Fibroblast of upper back skin (primary cell): ENCODE results near the gene SPATA31C1.
"Not testable (repeated sequence)": the region's sequence is repeated elsewhere in the genome, so short reads cannot be mapped to it uniquely, and the experiment has no call there.

Experiments used
- DNase-seq: peaks from one replicate; pipeline ENCODE4 v3.0.0-alpha.2; 2013

The SPATA31C1 gene

GRCh38 chr9:87887661-87888480, 29.9 kb upstream of the SPATA31C1 start:
- no peak for DNase-seq

- DNase-seq: no peak
These were observed 29.3 kb upstream of the SPATA31C1 start for GRCh38 chr9:87888501-87888900.

GRCh38 chr9:87889065-87889881, 28.5 kb upstream of the SPATA31C1 start:
- DNase-seq: no peak

- DNase-seq: no peak
These were observed 27.9 kb upstream of the SPATA31C1 start for GRCh38 chr9:87889882-87890252.

GRCh38 chr9:87890837-87891236, 26.9 kb upstream of the SPATA31C1 start:
- DNase-seq: no peak

GRCh38 chr9:87891754-87892153, 26.0 kb upstream of the SPATA31C1 start:
- DNase-seq: no peak

GRCh38 chr9:87892956-87893355, 24.8 kb upstream of the SPATA31C1 start:
- no peak for DNase-seq

GRCh38 chr9:87894998-87895625, 22.6 kb upstream of the SPATA31C1 start:
- no peak for DNase-seq

GRCh38 chr9:87896891-87897290, 20.9 kb upstream of the SPATA31C1 start:
- DNase-seq: no peak

GRCh38 chr9:87898151-87898550, 19.6 kb upstream of the SPATA31C1 start:
- peak; percentile 21 for DNase-seq

- not testable (repeated sequence) for DNase-seq
These were observed 15.4 kb upstream of the SPATA31C1 start for GRCh38 chr9:87902371-87902770.

GRCh38 chr9:87909310-87910041, 8.3 kb upstream of the SPATA31C1 start:
- DNase-seq: no peak

GRCh38 chr9:87910821-87911220, 6.9 kb upstream of the SPATA31C1 start:
- no peak for DNase-seq

GRCh38 chr9:87919013-87919412, 1.3 kb downstream of the SPATA31C1 start:
- DNase-seq: not testable (repeated sequence)

- not testable (repeated sequence) for DNase-seq
These were observed 3.8 kb downstream of the SPATA31C1 start for GRCh38 chr9:87921561-87921960.

GRCh38 chr9:87923012-87923411, 5.2 kb downstream of the SPATA31C1 start:
- DNase-seq: not testable (repeated sequence)

GRCh38 chr9:87924851-87925250, 7.1 kb downstream of the SPATA31C1 start:
- DNase-seq: not testable (repeated sequence)

- not testable (repeated sequence) for DNase-seq
These were observed 11.4 kb downstream of the SPATA31C1 start for GRCh38 chr9:87929152-87929551.

GRCh38 chr9:87934444-87934843, 16.7 kb downstream of the SPATA31C1 start:
- DNase-seq: not testable (repeated sequence)

- not testable (repeated sequence) for DNase-seq
These were observed 19.6 kb downstream of the SPATA31C1 start for GRCh38 chr9:87937352-87937751.

GRCh38 chr9:87937918-87938317, 20.2 kb downstream of the SPATA31C1 start:
- not testable (repeated sequence) for DNase-seq

GRCh38 chr9:87938336-87938735, 20.6 kb downstream of the SPATA31C1 start:
- not testable (repeated sequence) for DNase-seq

- DNase-seq: not testable (repeated sequence)
These were observed 21.3 kb downstream of the SPATA31C1 start for GRCh38 chr9:87939096-87939495.
